ENCODE data around the gene IFI16. TPM values are rescaled to one million over a fixed set of nuclear protein-coding genes. Genes with fewer than 3 reads are reported as not detected.

Gene IFI16
- 100 to 1,000 TPM in 3 of 4 donors, 10 to 100 TPM in 1; 71.4 to 134 (median 116) TPM for total RNA-seq

DNA sequence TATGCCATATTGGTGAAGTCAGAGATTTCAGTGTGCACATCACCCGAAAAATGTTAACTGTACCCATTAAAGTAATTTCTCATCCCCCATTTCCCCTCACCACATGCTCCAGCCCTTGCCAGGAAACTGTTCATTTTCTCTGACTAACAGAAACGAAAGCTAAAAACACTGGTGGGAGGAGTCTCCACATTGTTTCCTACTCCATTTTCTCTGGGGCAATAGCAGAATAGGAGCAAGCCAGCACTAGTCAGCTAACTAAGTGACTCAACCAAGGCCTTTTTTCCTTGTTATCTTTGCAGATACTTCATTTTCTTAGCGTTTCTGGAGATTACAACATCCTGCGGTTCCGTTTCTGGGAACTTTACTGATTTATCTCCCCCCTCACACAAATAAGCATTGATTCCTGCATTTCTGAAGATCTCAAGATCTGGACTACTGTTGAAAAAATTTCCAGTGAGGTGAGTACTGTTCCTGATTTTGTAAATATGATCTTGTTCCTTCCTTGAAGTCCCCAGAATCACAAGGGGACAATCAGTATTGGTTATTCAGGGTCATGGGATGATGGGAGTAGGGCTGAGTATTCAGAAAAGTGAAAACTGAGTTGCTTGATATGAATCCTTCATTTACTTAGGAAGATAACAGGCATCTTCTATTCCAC is at the start of gene IFI16:
Gene IFI16 (plus strand): TSS at position 204 of the 658 bp plus-strand sequence. CDS start 4,774 bp downstream, outside the sequence.
- no peak for TF ChIP-seq CTCF (IDR thresholded peaks at IDR 0.05; ENCODE audit: low read depth)

- TF ChIP-seq CTCF (IDR thresholded peaks at IDR 0.05; ENCODE audit: low read depth), result no peak
These were observed 48.5 kb upstream of the IFI16 start for GRCh38 chr1:158961178-158961577.

- TF ChIP-seq CTCF (IDR thresholded peaks at IDR 0.05; ENCODE audit: low read depth), result no peak
These were observed 46.7 kb upstream of the IFI16 start for GRCh38 chr1:158962983-158963382.

- TF ChIP-seq CTCF (IDR thresholded peaks at IDR 0.05; ENCODE audit: low read depth), result no peak
These were observed 40.5 kb upstream of the IFI16 start for GRCh38 chr1:158969166-158969565.

- no peak for TF ChIP-seq CTCF (IDR thresholded peaks at IDR 0.05; ENCODE audit: low read depth)
These were observed 39.9 kb upstream of the IFI16 start for GRCh38 chr1:158969855-158970254.

DNA sequence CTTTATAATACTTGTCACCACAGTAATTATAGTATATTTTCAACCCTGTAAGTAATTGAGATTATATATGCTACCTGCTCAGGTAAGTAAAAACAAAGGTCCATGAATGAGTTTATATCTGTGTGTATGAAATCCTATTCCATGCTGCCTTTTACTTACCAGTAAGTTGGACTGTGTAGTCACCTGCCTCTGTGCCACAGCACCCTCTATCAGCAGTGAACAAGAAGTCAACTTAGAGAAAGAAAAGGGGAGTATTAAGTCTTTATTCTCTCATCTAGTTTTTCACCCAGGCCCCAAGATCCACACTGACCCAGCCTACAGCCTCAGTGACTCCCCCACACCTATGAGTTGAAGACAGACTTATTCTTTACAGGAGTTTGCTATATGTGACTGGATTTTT is 36.9 kb upstream of the IFI16 start:
- TF ChIP-seq CTCF (IDR thresholded peaks at IDR 0.05; ENCODE audit: low read depth), result no peak

GRCh38 chr1:158976219-158976618 is 33.5 kb upstream of the IFI16 start:
- TF ChIP-seq CTCF (IDR thresholded peaks at IDR 0.05; ENCODE audit: low read depth), result no peak

Data from subcutaneous adipose tissue (tissue), 4 donors.